Amniotic stem cell (primary cell): ENCODE results near the gene NPTX1.
A peak's percentile ranks its signal among the peaks of the same experiment; 100 is the strongest.
"Not testable (repeated sequence)": the region's sequence is repeated elsewhere in the genome, so short reads cannot be mapped to it uniquely, and the experiment has no call there.

Experiments
- DNase-seq: peaks from one replicate; lab custom pipeline; 2025; lab: John Stamatoyannopoulos, UW

The NPTX1 gene, protein sequence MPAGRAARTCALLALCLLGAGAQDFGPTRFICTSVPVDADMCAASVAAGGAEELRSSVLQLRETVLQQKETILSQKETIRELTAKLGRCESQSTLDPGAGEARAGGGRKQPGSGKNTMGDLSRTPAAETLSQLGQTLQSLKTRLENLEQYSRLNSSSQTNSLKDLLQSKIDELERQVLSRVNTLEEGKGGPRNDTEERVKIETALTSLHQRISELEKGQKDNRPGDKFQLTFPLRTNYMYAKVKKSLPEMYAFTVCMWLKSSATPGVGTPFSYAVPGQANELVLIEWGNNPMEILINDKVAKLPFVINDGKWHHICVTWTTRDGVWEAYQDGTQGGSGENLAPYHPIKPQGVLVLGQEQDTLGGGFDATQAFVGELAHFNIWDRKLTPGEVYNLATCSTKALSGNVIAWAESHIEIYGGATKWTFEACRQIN

DNA sequence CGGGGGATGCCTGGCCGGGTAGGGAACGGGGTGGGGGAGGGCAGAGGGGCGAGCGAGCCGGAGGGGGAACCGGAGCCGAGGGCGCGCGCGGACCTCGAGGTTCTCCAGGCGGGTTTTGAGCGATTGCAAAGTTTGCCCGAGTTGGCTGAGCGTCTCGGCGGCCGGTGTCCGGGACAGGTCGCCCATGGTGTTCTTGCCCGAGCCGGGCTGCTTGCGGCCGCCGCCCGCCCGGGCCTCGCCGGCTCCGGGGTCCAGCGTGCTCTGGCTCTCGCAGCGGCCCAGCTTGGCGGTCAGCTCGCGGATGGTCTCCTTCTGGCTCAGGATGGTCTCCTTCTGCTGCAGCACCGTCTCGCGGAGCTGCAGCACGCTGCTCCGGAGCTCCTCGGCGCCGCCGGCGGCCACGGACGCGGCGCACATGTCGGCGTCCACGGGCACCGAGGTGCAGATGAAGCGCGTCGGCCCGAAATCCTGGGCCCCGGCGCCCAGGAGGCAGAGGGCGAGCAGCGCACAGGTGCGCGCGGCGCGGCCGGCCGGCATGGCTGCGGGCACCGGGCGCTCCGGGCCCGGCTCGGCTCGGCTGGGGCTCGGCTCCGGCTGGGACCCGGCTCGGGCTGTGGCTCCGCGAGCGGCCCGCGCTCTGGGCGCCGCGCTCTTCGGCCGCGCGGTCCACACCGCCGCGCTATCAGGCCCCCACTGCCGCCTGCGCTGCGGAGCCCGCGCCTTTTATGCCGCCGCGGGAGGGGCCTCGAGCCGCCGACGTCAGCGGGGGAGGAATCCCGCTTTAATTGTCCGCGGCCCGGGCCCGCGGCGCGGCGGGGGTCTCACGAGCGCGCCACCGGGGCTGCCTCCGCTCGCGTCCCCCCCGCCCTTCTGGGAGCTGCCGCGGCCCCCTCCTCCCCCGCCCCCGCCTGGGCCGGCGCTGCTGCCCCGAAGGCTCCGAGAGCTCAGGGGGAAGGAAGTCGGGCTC, at the start of gene NPTX1:
Gene NPTX1, minus strand, starts transcription at position 698 of the 967 bp plus-strand sequence. Its CDS starts 161 bp downstream, at position 537.
- DNase-seq: no peak

DNA sequence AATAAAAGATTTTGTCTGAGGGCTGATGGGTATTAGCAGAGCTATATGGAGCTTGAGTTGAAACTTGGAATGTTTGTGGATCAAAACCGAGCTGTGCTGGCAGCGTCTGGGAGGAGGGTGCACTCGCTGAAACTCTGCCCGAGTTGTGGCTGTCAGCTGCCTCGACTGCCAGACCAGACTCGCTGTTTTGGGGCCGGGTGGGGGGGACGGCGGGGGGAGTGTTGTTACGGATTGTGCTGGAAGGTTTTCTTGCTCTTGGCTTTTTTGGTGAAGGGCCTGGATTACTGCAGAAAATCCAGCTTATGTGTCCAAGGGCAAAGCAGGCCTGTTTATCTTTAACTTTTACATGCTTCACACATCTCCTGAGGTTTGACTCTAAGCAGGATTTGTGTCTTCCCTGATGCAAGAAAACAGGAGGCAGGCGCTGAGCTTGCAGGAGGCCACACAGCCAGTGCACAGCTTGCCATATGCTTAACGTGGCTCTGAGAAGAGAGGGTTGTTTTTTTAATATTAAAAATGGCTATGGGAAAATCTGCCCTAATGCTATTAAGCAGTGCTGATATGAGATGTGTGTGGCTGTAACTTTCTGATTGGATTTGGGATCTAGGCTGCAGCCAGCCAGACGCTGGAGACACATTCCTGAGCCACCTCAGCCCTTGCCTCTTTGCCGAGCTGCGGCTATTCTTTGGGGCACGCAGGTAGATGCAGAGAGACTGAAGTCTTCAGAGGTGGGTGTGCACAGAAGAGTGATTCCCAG, 47.7 kb upstream of the NPTX1 start:
- no peak for DNase-seq

DNA sequence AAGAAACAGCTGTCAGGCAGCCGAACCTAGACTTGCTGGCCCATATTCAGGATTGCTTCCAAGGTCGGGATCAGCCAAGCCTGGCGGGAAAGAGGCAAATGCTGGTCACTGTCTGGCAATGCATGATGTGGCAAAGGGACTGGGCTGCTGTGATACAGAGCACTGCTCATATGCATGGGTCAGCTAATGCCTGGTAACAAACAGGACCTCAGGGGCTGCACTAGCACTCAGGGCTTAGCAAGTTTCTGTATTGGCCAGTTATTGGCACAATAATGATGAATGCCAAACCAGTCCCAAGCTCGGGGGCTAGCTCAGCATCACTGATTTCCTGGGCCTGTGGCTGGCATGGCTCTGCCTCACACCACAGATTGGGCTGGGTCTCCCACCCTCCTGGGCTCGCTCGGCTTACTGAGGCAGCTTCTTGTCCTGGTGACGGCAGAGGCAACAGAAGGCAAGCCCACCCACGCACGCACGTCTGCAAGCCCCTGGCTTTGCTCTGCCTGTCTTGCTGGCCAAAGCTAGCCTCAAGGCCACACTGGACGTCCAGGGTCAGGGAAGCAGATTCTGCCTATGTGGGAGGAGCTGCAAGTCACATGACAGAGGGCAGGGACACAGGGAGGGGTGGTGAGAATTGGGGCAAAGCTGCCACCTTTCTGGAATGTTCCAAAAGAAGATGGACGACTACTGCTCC, 46.8 kb upstream of the NPTX1 start:
- DNase-seq: no peak

DNA sequence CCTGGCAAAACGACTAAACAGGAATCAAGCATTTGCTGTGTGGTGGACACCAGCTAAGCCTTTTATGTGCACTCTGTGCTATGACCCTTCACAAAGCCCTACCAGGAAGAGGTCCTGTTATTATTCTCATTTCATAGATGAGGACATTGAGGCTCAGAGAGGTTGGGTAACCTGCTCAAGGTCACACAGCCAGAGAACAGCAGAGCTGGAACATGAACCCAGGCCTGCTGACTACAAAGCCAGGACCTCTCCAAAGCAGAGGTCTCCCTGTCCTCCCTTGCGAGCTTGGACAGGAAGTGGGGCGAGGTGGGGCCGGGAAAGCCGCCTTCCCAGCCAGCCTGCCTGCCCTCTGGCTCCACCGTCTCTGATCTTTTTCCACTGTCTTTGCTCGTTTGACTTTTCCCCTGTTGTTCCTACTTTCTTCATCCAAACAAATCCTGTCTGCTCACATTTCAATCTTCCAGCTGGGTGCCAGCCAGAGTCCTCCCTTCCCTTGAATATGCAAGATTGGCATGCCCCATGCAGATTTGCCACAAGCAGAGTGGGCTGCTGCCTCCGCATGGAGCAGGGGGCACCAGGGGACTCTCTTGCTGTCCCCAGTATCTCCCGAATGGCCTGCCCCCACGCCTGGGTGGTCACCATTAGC, 44.5 kb upstream of the NPTX1 start:
- no peak for DNase-seq

DNA sequence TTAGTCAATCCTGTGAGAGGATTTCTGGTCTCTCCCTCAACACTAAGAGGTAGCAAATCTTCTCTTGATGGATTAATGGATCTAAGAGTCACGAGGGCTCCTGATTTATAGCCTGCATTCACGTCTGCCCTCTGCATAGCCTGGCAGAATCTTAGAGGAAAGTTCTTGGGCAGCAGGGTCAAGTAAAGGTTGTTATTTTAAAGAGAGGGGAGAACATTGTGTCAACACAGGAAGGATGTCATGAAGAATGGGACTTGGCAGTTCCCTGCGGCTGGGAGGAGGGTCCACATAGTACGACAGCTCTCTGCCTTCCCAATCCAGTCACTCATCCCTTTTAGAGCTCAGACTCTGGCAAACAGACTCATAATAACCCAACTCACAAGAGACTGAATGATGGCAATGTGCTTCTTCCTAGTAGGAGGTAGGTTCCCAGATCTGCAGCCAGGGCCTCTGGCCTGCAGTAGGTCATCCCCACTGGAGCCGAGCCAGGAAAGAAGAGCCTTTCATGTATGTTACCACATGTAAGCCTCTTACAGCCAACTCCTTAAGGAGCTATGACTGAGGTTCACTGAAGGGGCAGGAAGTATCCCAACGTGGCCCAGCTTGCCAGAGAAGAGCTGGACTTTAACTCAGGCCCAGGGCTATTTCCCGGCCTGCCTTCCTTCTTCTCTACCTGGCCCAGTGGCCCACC, 42.8 kb upstream of the NPTX1 start:
- no peak for DNase-seq

DNA sequence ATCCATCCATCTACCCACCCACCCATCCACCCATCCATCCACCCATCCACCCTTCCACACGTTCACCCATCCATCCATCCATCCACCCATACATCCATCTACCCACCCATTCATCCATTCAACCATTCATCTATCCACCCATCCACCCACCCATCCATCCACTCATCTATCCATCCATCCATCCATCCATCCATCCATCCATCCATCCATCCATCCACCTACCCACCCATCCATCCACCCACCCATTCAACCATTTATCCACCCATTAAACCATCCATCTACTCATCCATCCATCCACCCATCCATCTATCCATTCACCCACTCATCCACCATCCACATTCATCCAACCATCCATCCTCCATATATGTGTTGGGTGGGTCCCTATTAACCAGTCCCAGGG, 42.0 kb upstream of the NPTX1 start:
- no peak for DNase-seq

DNA sequence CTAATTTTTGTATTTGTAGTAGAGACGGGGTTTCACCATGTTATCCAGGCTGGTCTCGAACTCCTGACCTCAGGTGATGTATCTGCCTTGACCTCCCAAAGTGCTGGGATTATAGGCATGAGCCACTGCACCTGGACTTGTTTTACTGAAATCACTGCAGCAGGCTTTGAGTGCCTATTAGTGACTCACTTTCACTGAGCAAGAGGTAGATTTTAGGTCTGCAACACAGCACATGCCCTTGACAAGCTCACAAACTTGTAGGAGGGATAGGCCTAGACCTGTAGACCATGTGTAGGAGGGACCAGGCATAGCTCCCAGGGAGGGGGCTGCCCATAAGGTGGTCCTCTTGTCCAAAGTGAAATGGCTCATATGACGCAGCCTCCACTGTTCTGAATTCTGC, 41.2 kb upstream of the NPTX1 start:
- DNase-seq: no peak

DNA sequence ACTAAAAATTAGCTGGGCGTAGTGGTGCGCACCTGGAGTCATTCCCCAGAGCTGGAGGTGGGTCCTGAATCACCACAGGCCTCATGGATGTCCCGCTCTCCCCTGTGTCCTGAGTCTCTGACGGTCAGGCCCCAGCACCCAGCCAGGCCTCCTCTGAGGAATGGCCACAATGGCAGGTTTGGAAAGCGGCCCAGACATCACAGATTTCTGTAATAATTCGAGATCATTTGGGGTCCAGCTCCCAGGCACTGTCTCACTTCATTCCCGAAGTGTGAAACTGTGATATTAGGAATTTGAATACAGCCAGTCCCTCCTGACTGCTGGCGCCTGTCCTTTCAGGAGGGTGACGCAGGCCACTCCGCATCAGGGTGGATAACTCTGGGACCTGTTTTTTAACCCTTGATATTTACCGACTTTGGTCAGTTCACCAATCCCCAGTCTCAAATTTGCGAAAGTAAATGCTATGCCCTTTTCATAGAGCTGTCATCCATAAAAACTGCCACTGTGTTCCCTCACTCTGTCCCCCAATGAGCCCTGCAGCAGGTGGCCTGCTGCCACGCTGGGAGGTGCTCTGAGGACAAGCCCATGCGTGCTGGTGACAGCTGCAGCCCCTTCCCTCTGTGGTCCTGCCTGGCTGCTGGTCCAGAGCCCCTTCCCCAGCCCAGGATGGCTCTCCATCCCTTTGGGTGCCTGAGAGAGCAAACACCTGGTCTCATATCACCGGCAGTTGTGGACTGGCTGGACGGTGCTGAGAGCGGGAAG, 39.9 kb upstream of the NPTX1 start:
- no peak for DNase-seq

DNA sequence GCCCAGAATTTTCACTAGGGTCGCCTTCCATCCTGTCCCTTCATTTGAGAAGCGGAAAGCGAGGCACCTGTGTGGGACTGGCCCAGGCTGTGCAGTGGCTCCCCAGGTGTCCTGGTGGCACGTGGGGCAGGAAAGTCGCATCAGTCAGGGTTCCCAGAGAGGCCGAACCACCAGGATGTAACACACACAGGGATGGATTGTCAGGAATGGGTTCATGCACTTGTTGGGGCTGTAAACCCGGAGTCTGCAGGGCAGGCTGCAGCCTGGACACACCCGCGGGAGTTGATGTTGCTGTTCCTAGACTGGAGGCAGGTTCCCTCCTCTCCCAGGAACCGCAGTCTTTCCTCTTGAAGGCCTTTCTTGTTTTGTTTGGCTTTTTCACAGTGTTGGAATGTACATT, 37.5 kb upstream of the NPTX1 start:
- peak; percentile 23 for DNase-seq

DNA sequence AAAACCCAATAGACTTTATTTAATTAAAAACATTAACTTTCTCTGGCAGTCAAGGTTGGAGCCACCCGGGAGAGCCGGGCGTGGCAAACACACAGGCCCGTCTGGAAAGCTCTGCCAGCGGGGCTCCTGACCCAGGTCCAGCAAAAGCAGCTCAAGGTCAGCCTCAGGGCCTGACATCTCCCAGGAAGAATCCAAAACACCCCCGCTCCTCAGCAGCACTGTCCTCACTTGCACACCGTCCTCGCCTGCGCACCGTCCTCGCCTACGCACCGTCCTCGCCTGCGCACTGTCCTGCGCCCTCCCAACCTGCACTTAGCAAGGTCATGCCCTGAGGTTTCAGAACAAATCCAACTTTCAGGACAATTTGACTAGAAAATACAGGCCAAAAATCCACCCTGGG, 36.8 kb upstream of the NPTX1 start:
- no peak for DNase-seq

DNA sequence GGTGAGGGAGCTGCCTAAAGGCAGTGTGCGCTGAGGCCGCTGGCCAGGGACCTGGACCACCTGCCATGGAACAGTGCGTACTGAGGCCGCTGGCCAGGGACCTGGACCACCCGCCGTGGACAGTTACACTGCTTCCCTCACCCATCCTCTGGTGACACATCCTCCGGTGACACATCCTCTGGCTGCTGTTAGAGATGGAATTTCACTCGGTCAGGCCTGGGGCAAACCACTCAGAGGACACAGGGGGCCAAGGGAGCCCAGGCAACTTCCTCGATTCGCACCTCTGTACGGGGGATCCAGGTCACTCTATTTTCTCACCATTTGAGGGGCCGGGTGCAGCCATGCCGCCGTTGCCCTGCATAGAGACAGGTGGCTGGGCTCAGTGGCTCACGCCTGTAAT, 35.8 kb upstream of the NPTX1 start:
- DNase-seq: peak; percentile 59

DNA sequence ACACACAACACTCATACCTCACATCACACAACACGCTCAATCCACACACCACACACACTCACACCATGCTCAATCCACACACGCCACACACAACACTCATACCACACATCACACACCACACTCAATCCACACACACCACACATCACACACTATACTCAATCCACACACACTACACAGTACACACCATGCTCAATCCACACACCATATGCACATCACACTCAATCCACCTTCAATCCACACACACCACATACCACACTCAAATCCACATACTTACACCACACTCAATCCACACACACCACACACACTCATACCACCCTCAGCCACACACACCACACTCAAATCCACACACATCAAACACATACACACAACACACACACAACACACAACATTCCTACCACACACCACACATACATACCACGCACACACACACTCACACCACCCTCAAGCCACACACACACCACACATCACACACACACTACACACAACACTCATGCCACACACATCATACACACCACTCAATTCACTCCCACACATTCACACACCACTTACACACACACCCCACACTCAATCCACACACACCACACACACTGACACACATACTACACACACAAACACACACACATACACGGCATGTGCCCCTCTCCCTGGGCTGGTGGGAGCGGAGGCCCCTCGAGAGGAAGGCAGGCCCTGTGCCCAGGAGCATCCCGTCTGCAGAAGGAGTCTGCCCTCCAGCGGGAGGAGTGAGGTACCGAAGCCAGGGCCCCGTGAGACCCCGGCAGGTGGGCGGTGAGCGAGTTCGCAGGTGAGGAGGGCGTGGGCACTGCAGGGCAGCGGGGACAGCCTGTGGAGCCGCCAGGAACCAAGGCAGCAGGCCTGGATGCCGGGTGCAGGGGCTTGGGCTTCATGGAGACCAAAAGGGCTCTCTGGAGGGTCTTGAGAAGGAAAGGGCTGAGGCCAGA, 35.1 kb upstream of the NPTX1 start:
- no peak for DNase-seq

DNA sequence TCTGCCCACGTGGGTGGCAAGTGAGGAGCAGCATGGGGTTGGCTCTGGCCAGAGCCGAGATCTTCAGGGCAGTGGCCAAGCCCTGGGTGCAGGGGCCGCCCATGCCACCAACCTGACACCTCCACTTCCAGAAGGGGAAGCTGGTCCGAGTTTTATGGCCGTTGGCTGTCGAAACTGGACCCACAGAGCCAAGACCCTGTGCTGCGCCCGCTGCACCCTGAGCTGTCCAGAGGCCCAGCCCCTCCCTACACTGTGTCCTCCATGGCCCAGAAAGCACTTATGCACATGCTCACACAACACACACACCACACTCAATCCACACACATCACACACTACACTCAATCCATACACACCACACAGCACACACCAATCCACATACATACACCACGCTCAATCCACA, 34.4 kb upstream of the NPTX1 start:
- no peak for DNase-seq

DNA sequence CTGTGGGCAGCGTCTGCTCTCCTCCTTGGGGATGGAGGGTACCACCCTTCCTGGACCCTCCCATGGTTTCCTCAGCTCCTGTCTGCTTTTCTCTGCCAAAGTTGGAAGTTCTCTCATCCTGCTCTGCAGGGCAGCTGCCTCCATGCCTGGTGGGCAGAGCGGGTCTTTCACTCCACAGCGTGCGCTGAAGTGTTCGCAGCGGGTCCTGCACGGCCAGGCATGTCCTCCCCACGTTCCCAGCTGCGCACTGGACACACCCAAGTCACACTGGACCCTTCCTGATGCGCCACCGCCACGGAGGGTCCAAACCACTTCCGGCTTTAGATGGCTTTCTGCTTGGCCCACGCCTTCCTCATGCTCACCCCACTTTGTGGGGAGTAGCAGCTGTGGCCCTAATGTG, 33.7 kb upstream of the NPTX1 start:
- no peak for DNase-seq

DNA sequence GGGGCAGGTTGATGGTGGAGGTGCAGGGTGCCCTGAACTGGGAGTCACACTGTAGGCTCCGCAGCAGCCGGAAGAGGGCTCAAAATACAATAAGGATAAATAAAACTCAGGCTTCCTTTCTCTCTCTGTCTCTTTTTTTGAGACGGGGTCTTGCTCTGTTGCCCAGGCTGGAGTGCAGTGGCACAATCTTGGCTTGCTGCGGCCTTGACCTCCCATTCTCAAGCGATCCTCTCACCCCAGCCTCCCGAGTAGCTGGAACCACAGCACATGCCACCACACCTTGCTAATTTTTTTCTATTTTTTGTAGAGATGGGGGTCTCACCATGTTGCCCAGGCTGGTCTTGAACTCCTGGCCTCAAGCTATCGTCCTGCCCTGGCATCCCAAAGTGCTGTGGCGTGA, 32.9 kb upstream of the NPTX1 start:
- DNase-seq: no peak

DNA sequence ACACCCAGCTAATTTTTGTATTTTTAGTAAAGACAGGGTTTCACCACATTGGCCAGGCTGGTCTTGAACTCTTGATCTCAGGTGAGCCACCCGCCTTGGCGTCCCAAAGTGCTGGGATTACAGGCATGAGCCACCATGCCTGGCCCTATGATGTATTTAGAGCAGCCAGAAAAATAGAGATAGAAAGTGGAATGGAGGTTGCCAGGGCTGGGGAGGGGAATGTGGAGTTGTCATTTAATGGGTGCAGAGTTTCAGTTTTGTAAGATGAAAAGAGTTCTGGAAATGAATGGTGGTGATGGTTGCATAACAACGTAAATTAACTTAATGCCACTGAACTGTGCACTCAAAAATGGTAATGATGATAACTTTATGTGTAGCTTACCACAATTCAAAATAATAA, 31.6 kb upstream of the NPTX1 start:
- DNase-seq: no peak

DNA sequence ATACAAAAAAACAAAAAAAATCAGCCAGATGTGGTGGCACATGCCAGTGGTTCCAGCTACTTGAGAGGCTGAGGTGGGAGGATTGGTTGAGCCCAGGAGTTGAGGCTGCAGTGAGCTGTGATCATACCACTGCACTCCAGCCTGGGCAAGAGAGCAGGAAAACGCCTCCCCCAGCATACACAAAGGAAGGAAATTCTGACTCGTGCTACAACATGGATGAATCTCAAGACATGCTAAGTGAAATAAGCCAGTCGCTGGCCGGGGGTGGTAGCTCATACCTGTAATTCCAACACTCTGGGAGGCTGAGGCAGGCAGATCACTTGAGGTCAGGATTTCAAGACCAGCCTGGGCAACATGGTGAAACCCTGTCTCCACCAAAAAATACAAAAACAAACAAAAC, 30.8 kb upstream of the NPTX1 start:
- DNase-seq: not testable (repeated sequence)

DNA sequence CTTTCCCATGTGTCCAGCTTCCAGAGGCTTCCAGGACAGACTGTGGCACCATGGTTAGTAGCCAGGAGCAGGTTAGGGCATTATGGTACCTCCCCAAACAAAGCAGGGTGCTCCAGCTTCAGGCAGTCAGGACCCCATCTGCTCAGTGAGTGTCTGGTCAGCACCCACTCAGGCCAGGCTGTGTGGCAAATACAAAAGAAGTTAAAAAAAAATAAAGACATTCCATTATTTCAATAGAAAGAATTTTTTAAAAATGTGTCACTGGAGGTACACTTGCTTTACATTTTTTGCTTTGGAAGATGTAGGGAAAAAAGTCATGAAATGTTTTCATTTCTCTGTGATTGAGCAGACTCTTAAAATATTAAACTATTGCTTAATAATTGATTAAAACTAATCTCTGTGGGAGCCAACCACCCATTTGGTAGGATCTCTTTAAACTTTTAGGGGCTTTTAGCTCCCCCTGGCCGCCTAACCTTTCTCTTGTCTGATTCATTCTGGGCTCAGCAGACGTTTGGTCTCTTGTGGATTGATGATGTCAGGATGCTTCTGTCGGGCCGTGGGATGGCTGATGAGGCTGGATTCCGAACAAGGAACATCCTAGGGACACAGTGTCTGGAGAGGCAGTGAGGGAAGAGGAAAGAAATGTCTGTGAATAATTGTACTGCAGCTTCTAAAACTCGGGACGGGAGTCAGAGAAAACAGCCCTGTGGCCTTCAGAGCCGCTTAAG, 28.4 kb upstream of the NPTX1 start:
- DNase-seq: peak; percentile 17
